Trophoblast cell (in vitro differentiated cells and primary cell): ENCODE results near the gene OR2A2.

Experiments
- DNase-seq, 2 donors: peaks; one replicate each; pipeline ENCODE4 v3.0.0-alpha.2; 2016
- H2AFZ ChIP-seq: 2 replicates; pipeline ENCODE4 v1.6.1; 2013; ENCODE audit warnings: low read length, moderate library complexity, mild to moderate bottlenecking; ENCODE audit not compliant: insufficient read depth, poor library complexity
- H2AK5ac ChIP-seq: 2 replicates; pipeline ENCODE4 v1.6.1; 2013; ENCODE audit warnings: mild to moderate bottlenecking, low read length
- H2BK120ac ChIP-seq: 2 replicates; pipeline ENCODE4 v1.6.1; 2013; ENCODE audit warnings: low read length, mild to moderate bottlenecking, moderate library complexity; ENCODE audit not compliant: insufficient read depth, poor library complexity
- H2BK12ac ChIP-seq: 2 replicates; pipeline ENCODE4 v1.6.1; 2013; ENCODE audit warnings: mild to moderate bottlenecking, low read length, moderate library complexity
- H2BK5ac ChIP-seq: 2 replicates; pipeline ENCODE4 v1.6.1; 2013; ENCODE audit warnings: low read length, low read depth, moderate library complexity, mild to moderate bottlenecking; ENCODE audit not compliant: poor library complexity
- H3K14ac ChIP-seq: 2 replicates; pipeline ENCODE4 v1.6.1; 2013; ENCODE audit warnings: mild to moderate bottlenecking, low read length
- H3K18ac ChIP-seq: 2 replicates; pipeline ENCODE4 v1.6.1; 2013; ENCODE audit warnings: mild to moderate bottlenecking, low read length
- H3K23ac ChIP-seq: 2 replicates; pipeline ENCODE4 v1.6.1; 2013; ENCODE audit warnings: low read length
- H3K27ac ChIP-seq: 2 replicates; pipeline ENCODE4 v1.5.1; 2013; ENCODE audit warnings: low read depth, mild to moderate bottlenecking, inconsistent platforms, low read length, moderate library complexity
- H3K27me3 ChIP-seq: 2 replicates; pipeline ENCODE4 v1.6.1; 2013; ENCODE audit warnings: inconsistent platforms, mild to moderate bottlenecking, low read length, moderate library complexity; ENCODE audit not compliant: insufficient read depth
- H3K36me3 ChIP-seq, 2 experiments: 1 replicate in 1 of 2; 2 replicates in 1 of 2; pipeline ENCODE4 v1.6.1; 2013; ENCODE audit warnings: low read length in 2 of 2, mild to moderate bottlenecking in 2 of 2, moderate library complexity in 1 of 2; ENCODE audit not compliant: insufficient read depth in 2 of 2, control insufficient read depth in 1 of 2
- H3K4ac ChIP-seq: 2 replicates; pipeline ENCODE4 v1.6.1; 2013; ENCODE audit warnings: low read depth, mild to moderate bottlenecking, low read length, moderate library complexity
- H3K4me1 ChIP-seq, 2 experiments: 1 replicate in 1 of 2; 2 replicates in 1 of 2; pipeline ENCODE4 v1.6.1; 2013; ENCODE audit warnings: low read length in 2 of 2, mild to moderate bottlenecking in 2 of 2, moderate library complexity in 1 of 2; ENCODE audit not compliant: insufficient read depth in 2 of 2, control insufficient read depth in 1 of 2
- H3K4me2 ChIP-seq: 2 replicates; pipeline ENCODE4 v1.6.1; 2013; ENCODE audit warnings: inconsistent platforms, mild to moderate bottlenecking, low read length, moderate library complexity
- H3K4me3 ChIP-seq: 2 replicates; pipeline ENCODE4 v1.5.1; 2013; ENCODE audit warnings: mild to moderate bottlenecking, low read depth, low read length, inconsistent platforms
- H3K79me1 ChIP-seq: one replicate; pipeline ENCODE4 v1.6.1; 2013; ENCODE audit warnings: low read length
- H3K79me2 ChIP-seq: 2 replicates; pipeline ENCODE4 v1.6.1; 2013; ENCODE audit warnings: low read length, mild to moderate bottlenecking; ENCODE audit not compliant: control insufficient read depth, insufficient read depth, poor library complexity
- H3K9ac ChIP-seq: 2 replicates; pipeline ENCODE4 v1.6.1; 2013; ENCODE audit warnings: mild to moderate bottlenecking, low read length
- H3K9me3 ChIP-seq: 2 replicates; pipeline ENCODE4 v1.6.1; 2013; ENCODE audit warnings: low read depth, mild to moderate bottlenecking, control low read depth, inconsistent platforms, low read length; ENCODE audit not compliant: insufficient read depth
- H4K12ac ChIP-seq: 2 replicates; pipeline ENCODE4 v1.6.1; 2013; ENCODE audit warnings: low read depth, mild to moderate bottlenecking, low read length, moderate library complexity
- H4K8ac ChIP-seq: 2 replicates; pipeline ENCODE4 v1.6.1; 2013; ENCODE audit warnings: low read depth, mild to moderate bottlenecking, low read length, moderate library complexity
- H4K91ac ChIP-seq: one replicate; pipeline ENCODE4 v1.6.1; 2013; ENCODE audit warnings: low read depth, mild to moderate bottlenecking, low read length, moderate library complexity
- WGBS: extraction: QIAGEN DNeasy Blood & Tissue Kit; methylation state at CpG from one replicate; pipeline ENCODE4 v1.1.7; 2013; ENCODE audit warnings: missing lambda C conversion rate; ENCODE audit not compliant: insufficient read length, insufficient coverage; ENCODE audit errors: extremely low coverage; 5-methylcytosine and 5-hydroxymethylcytosine counted together

OR2A2 gene

GRCh38 chr7:144074374-144074773 lies 35.0 kb upstream of the OR2A2 start:
- Histone ChIP-seq H3K23ac (no peak overlapping the region), H4K91ac (no peak overlapping the region), H3K4me1 (no peaks in the 10 kb centered on the region), H4K12ac (no peak overlapping the region), H2BK12ac (no peak overlapping the region), H3K4ac (no peak overlapping the region), H3K27me3 (no peaks in the 10 kb centered on the region), H2AK5ac (no peak overlapping the region), H3K14ac (no peak overlapping the region), H2AFZ (no peak overlapping the region), H3K18ac (no peak overlapping the region), H3K79me1 (no peaks in the 10 kb centered on the region), H3K27ac (no peak overlapping the region), H3K79me2 (no peaks in the 10 kb centered on the region), H3K4me3 (no peak overlapping the region), H2BK5ac (no peak overlapping the region), H2BK120ac (no peak overlapping the region), H3K9ac (no peak overlapping the region), H3K9me3 (no peaks in the 10 kb centered on the region), H3K4me2 (no peak overlapping the region), H3K36me3 (no peaks in the 10 kb centered on the region), H4K8ac (no peak overlapping the region)
- DNase-seq: no peak
- WGBS: no CpG with 5 or more reads among the region's 8 CpGs

- Histone ChIP-seq H3K14ac (no peak within 1 kb of the TSS), H2BK5ac (no peak within 1 kb of the TSS), H3K18ac (no peak within 1 kb of the TSS), H3K36me3 (no peaks in the 10 kb centered on the region), H3K27me3 (no peaks in the 10 kb centered on the region), H2BK120ac (no peak within 1 kb of the TSS), H4K91ac (no peak within 1 kb of the TSS), H3K4me2 (no peak within 1 kb of the TSS), H2BK12ac (no peak within 1 kb of the TSS), H3K9ac (no peak within 1 kb of the TSS), H3K27ac (no peak within 1 kb of the TSS), H3K9me3 (no peaks in the 10 kb centered on the region), H3K79me1 (no peaks in the 10 kb centered on the region), H3K79me2 (no peaks in the 10 kb centered on the region), H4K12ac (no peak within 1 kb of the TSS), H3K4ac (no peak within 1 kb of the TSS), H2AK5ac (no peak within 1 kb of the TSS), H3K23ac (no peak within 1 kb of the TSS), H3K4me3 (no peak within 1 kb of the TSS), H2AFZ (no peak within 1 kb of the TSS), H4K8ac (no peak within 1 kb of the TSS), H3K4me1 (no peaks in the 10 kb centered on the region)
- DNase-seq: no peak
- WGBS: no CpG with 5 or more reads among the region's 2 CpGs
Measured at GRCh38 chr7:144085978-144086377, 23.4 kb upstream of the OR2A2 start, which contains the start of gene OR2A12. TSS of gene OR2A12 (plus strand) at chr7:144086278. CDS start at chr7:144095108, 8,830 bp downstream.

GRCh38 chr7:144086730-144087129 lies 22.7 kb upstream of the OR2A2 start:
- no peak overlapping the region for H4K91ac ChIP-seq
- H3K79me2 ChIP-seq: no peaks in the 10 kb centered on the region
- H3K9me3 ChIP-seq: no peaks in the 10 kb centered on the region
- no peak overlapping the region for H2BK12ac ChIP-seq
- H3K4me1 ChIP-seq: no peaks in the 10 kb centered on the region
- H3K4me2 ChIP-seq: no peak overlapping the region
- no peak overlapping the region for H2BK120ac ChIP-seq
- no peak overlapping the region for H4K12ac ChIP-seq
- H4K8ac ChIP-seq: no peak overlapping the region
- no peak overlapping the region for H2BK5ac ChIP-seq
- no peaks in the 10 kb centered on the region for H3K36me3 ChIP-seq
- no CpG with 5 or more reads among the region's 4 CpGs for WGBS
- H3K27me3 ChIP-seq: no peaks in the 10 kb centered on the region
- H3K9ac ChIP-seq: no peak overlapping the region
- H3K18ac ChIP-seq: no peak overlapping the region
- H2AFZ ChIP-seq: no peak overlapping the region
- no peak for DNase-seq
- no peak overlapping the region for H3K4me3 ChIP-seq
- no peak overlapping the region for H3K4ac ChIP-seq
- no peak overlapping the region for H3K14ac ChIP-seq
- no peak overlapping the region for H3K23ac ChIP-seq
- H3K79me1 ChIP-seq: no peaks in the 10 kb centered on the region
- no peak overlapping the region for H3K27ac ChIP-seq
- H2AK5ac ChIP-seq: no peak overlapping the region

- Histone ChIP-seq H3K79me1 (no peaks in the 10 kb centered on the region), H3K9me3 (no peaks in the 10 kb centered on the region), H2BK120ac (no peak overlapping the region), H2BK12ac (no peak overlapping the region), H4K8ac (no peak overlapping the region), H3K4me2 (no peak overlapping the region), H2AFZ (no peak overlapping the region), H3K27ac (no peak overlapping the region), H3K9ac (no peak overlapping the region), H4K12ac (no peak overlapping the region), H3K14ac (no peak overlapping the region), H3K79me2 (no peaks in the 10 kb centered on the region), H3K18ac (no peak overlapping the region), H3K4ac (no peak overlapping the region), H3K4me3 (no peak overlapping the region), H4K91ac (no peak overlapping the region), H2BK5ac (no peak overlapping the region), H2AK5ac (no peak overlapping the region), H3K36me3 (no peaks in the 10 kb centered on the region), H3K27me3 (no peaks in the 10 kb centered on the region), H3K23ac (no peak overlapping the region), H3K4me1 (no peaks in the 10 kb centered on the region)
- WGBS: no CpG with 5 or more reads among the region's 1 CpG
- no peak for DNase-seq
Measured at GRCh38 chr7:144087230-144087629, 22.2 kb upstream of the OR2A2 start.
